ENCODE data around the gene IRF4.

IRF4 gene

GRCh38 chr6:449486-450419 lies 58.2 kb downstream of the IRF4 start:
- no peak for TF ChIP-seq CTCF (conservative IDR thresholded peaks at IDR 0.05; ENCODE audit: low read depth, low read length)
- no peak for DNase-seq (ENCODE audit: low read depth)
- H3K4me3 ChIP-seq (ENCODE audit: low read length): no peak overlapping the region

GRCh38 chr6:451336-451735 lies 59.8 kb downstream of the IRF4 start:
- H3K4me3 ChIP-seq (ENCODE audit: low read length): no peak overlapping the region

GRCh38 chr6:451847-452246 lies 60.3 kb downstream of the IRF4 start:
- no peak for TF ChIP-seq CTCF (conservative IDR thresholded peaks at IDR 0.05; ENCODE audit: low read depth, low read length)
- DNase-seq (ENCODE audit: low read depth): no peak
- H3K4me3 ChIP-seq (ENCODE audit: low read length): no peak overlapping the region

More at GRCh38 chr6:451336-451735, 59.8 kb downstream of the IRF4 start:
- no peak for DNase-seq (ENCODE audit: low read depth)
- TF ChIP-seq CTCF (conservative IDR thresholded peaks at IDR 0.05; ENCODE audit: low read depth, low read length): no peak

GRCh38 chr6:452301-453067 lies 60.9 kb downstream of the IRF4 start:
- TF ChIP-seq CTCF (conservative IDR thresholded peaks at IDR 0.05; ENCODE audit: low read depth, low read length): no peak
- no peak overlapping the region for H3K4me3 ChIP-seq (ENCODE audit: low read length)
- DNase-seq (ENCODE audit: low read depth): no peak

- no peak for DNase-seq (ENCODE audit: low read depth)
- H3K4me3 ChIP-seq (ENCODE audit: low read length): no peak overlapping the region
- no peak for TF ChIP-seq CTCF (conservative IDR thresholded peaks at IDR 0.05; ENCODE audit: low read depth, low read length)
Measured at GRCh38 chr6:453152-453551, 61.6 kb downstream of the IRF4 start.

- no peak overlapping the region for H3K4me3 ChIP-seq (ENCODE audit: low read length)
- TF ChIP-seq CTCF (conservative IDR thresholded peaks at IDR 0.05; ENCODE audit: low read depth, low read length): no peak
- no peak for DNase-seq (ENCODE audit: low read depth)
Measured at GRCh38 chr6:454148-454991, 62.8 kb downstream of the IRF4 start.

Measured in retinal pigment epithelial cell (primary cell).